ENCODE data around the gene CYP27B1.

CYP27B1 gene

GRCh38 chr12:57803319-57803893 is 36.5 kb upstream of the CYP27B1 start:
- peak; percentile 54 for DNase-seq (ENCODE audit: low spot score)
- TF ChIP-seq CTCF (IDR thresholded peaks at IDR 0.05; ENCODE audit: borderline replicate concordance, control extremely low read depth, extremely low read depth, insufficient read depth, missing control alignments), result peak; percentile 61
- in situ Hi-C loops (cut with MboI; ENCODE audit: low sequenced_read_pairs, unreplicated experiment), result no loop called here

GRCh38 chr12:57802607-57803006 is 35.7 kb upstream of the CYP27B1 start:
- in situ Hi-C loops (cut with MboI; ENCODE audit: low sequenced_read_pairs, unreplicated experiment), result no loop called here

GRCh38 chr12:57800965-57801364 is 34.1 kb upstream of the CYP27B1 start:
- no peak for TF ChIP-seq CTCF (IDR thresholded peaks at IDR 0.05; ENCODE audit: borderline replicate concordance, control extremely low read depth, extremely low read depth, insufficient read depth, missing control alignments)
- in situ Hi-C loops (cut with MboI; ENCODE audit: low sequenced_read_pairs, unreplicated experiment), result no loop called here
- DNase-seq (ENCODE audit: low spot score), result no peak

More at GRCh38 chr12:57802607-57803006, 35.7 kb upstream of the CYP27B1 start:
- TF ChIP-seq CTCF (IDR thresholded peaks at IDR 0.05; ENCODE audit: borderline replicate concordance, control extremely low read depth, extremely low read depth, insufficient read depth, missing control alignments), result no peak
- no peak for DNase-seq (ENCODE audit: low spot score)

- no peak for DNase-seq (ENCODE audit: low spot score)
- TF ChIP-seq CTCF (IDR thresholded peaks at IDR 0.05; ENCODE audit: borderline replicate concordance, control extremely low read depth, extremely low read depth, insufficient read depth, missing control alignments), result no peak
- in situ Hi-C loops (cut with MboI; ENCODE audit: low sequenced_read_pairs, unreplicated experiment), result no loop called here
Measured at GRCh38 chr12:57797933-57798332, 31.1 kb upstream of the CYP27B1 start.

- DNase-seq (ENCODE audit: low spot score), result no peak
- in situ Hi-C loops (cut with MboI; ENCODE audit: low sequenced_read_pairs, unreplicated experiment), result no loop called here
- no peak for TF ChIP-seq CTCF (IDR thresholded peaks at IDR 0.05; ENCODE audit: borderline replicate concordance, control extremely low read depth, extremely low read depth, insufficient read depth, missing control alignments)
Measured at GRCh38 chr12:57796996-57797395, 30.1 kb upstream of the CYP27B1 start.

GRCh38 chr12:57795354-57795753 is 28.5 kb upstream of the CYP27B1 start:
- no peak for TF ChIP-seq CTCF (IDR thresholded peaks at IDR 0.05; ENCODE audit: borderline replicate concordance, control extremely low read depth, extremely low read depth, insufficient read depth, missing control alignments)
- DNase-seq (ENCODE audit: low spot score), result no peak
- in situ Hi-C loops (cut with MboI; ENCODE audit: low sequenced_read_pairs, unreplicated experiment), result no loop called here

Data from GM13976 (cell line).